ENCODE results near the gene CDC25A.

CDC25A gene

DNA sequence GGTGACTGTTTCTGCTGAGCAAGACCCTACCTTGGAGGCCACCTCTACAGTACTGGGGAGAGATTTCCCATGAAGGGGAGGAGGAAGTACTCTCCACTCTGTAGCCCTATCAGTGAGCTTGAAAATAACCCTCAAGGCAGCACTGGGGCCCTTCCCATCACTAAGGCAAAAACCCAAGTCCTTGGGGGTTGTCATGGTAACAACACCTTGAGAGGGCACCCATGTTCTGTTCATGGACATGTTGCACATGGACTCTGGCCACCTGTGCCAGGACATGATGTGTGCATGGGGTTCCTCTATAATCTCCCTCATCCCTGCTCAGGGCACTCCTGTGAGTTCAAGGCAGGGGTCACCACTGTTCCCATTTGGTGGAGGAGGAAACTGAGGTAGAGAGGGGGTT lies 10.9 kb upstream of the CDC25A start:
- Histone ChIP-seq H2AFZ (ENCODE audit: low read length, unreplicated experiment) (no peak overlapping the region), H3K79me2 (ENCODE audit: control insufficient read depth, insufficient read depth, low read length, unreplicated experiment) (no peaks in the 10 kb centered on the region), H3K27me3 (ENCODE audit: insufficient read depth, low read length) (no peaks in the 10 kb centered on the region), H3K36me3 (ENCODE audit: insufficient read depth, low read length) (no peaks in the 10 kb centered on the region), H3K27ac (ENCODE audit: low read depth, low read length) (no peak overlapping the region), H3K4me3 (ENCODE audit: low read depth, low read length) (no peak overlapping the region), H3K4me1 (ENCODE audit: control insufficient read depth, insufficient read depth, low read length, unreplicated experiment) (peaks cover 5% of the 10 kb centered on the region)

DNA sequence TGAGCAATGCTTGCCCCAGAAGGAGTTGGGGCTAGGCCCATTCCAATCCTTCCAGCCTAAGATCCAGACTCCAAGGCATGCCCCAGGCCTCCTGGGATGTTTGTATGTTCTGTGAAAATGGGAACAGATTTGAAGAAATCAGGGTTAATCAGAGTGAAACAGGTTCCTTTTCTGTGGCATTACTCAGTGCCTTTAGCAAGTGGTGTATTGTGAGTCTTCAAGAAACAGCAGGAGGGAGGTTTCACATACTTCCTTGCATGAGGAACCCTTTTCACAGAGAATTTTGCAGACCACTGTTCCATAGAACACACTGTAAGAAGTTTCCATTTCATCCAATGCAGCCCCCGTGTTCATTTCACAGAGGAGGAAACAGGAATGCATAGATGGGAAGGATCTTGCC lies 8.4 kb upstream of the CDC25A start:
- Histone ChIP-seq H3K27me3 (ENCODE audit: insufficient read depth, low read length) (no peaks in the 10 kb centered on the region), H3K36me3 (ENCODE audit: insufficient read depth, low read length) (no peaks in the 10 kb centered on the region), H3K4me1 (ENCODE audit: control insufficient read depth, insufficient read depth, low read length, unreplicated experiment) (peaks cover 6% of the 10 kb centered on the region), H3K79me2 (ENCODE audit: control insufficient read depth, insufficient read depth, low read length, unreplicated experiment) (no peaks in the 10 kb centered on the region), H3K27ac (ENCODE audit: low read depth, low read length) (no peak overlapping the region), H3K4me3 (ENCODE audit: low read depth, low read length) (no peak overlapping the region), H2AFZ (ENCODE audit: low read length, unreplicated experiment) (no peak overlapping the region)

DNA sequence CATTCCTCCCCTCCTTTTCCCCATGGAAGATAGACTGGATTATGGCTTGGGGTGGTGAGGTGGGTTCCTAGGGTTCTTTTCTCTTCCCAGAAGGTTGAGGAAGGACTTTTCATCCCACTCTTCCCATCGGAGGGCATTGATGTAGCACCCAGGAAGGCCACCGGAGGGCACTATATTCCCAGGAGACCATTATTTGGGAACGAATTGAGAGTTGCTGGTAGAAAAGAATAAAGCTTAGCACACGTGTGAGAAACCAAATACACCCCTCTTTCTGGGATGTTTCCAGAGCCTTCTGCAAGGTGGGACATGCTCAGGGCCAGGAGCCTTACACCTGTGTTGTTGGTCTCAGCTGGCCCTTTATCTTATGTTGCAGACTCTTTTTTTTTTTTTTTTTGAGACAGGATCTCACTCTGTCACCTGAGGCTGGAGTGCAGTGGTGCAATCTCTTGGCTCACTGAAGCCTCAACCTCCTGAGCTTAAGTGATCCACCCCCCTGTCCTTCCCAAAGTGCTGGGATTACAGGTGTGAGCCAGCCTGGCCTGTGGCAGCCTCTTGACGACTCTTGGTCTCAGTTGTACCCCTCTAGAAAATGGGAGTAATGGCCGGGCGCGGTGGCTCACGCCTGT lies 6.3 kb upstream of the CDC25A start:
- peaks cover 6% of the 10 kb centered on the region for H3K4me1 ChIP-seq (ENCODE audit: control insufficient read depth, insufficient read depth, low read length, unreplicated experiment)
- H3K36me3 ChIP-seq (ENCODE audit: insufficient read depth, low read length), result no peaks in the 10 kb centered on the region
- H3K4me3 ChIP-seq (ENCODE audit: low read depth, low read length), result no peak overlapping the region
- H2AFZ ChIP-seq (ENCODE audit: low read length, unreplicated experiment), result peak overlapping the region; percentile 43
- H3K27me3 ChIP-seq (ENCODE audit: insufficient read depth, low read length), result no peaks in the 10 kb centered on the region
- no peaks in the 10 kb centered on the region for H3K79me2 ChIP-seq (ENCODE audit: control insufficient read depth, insufficient read depth, low read length, unreplicated experiment)
- no peak overlapping the region for H3K27ac ChIP-seq (ENCODE audit: low read depth, low read length)

DNA sequence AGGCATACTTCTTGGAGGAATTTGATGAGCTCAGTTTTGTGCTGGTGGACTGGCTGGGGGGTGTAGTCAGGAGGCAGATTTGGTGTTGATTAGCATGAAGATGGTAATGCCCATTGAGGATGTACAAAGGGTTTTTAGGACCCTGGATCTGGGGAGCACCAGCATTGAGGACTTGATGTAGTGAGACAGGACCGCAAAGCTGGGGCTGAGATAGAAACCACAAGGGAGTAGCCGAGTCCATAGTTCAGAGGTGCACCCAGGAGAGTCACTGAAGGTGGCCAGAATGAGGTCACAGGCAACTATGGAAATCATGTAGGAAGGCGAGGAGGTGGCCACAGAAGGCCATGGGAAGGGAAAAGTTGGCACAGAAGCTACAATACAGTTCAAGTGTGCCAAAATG lies 2.7 kb upstream of the CDC25A start:
- Histone ChIP-seq H3K36me3 (ENCODE audit: insufficient read depth, low read length) (peaks cover 2% of the 10 kb centered on the region; the same call in 1 of the 2 replicates), H2AFZ (ENCODE audit: low read length, unreplicated experiment) (no peak overlapping the region), H3K27ac (ENCODE audit: low read depth, low read length) (no peak overlapping the region), H3K4me3 (ENCODE audit: low read depth, low read length) (no peak overlapping the region), H3K79me2 (ENCODE audit: control insufficient read depth, insufficient read depth, low read length, unreplicated experiment) (peaks cover 20% of the 10 kb centered on the region), H3K4me1 (ENCODE audit: control insufficient read depth, insufficient read depth, low read length, unreplicated experiment) (peaks cover 15% of the 10 kb centered on the region), H3K27me3 (ENCODE audit: insufficient read depth, low read length) (no peaks in the 10 kb centered on the region)

DNA sequence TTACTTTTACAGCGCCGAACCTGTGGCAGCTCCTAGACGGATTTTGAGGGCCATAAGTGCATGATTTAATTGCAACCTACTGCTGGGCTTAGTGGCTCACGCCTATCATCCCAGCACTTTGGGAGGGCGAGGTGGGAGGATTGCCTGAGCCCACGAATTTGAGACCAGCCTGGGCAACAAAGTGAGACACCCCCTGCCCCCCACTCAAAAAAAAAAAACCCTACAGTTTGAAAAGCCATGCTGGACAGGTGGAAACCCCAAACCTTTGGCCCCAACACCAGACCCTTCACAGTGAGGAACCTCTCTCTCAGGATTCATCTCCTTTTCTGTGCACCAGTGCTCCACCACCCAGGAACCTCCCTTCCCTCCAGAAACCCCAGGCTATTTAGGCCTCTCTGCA lies 1.1 kb upstream of the CDC25A start:
- no peak overlapping the region for H3K4me3 ChIP-seq (ENCODE audit: low read depth, low read length)
- no peaks in the 10 kb centered on the region for H3K27me3 ChIP-seq (ENCODE audit: insufficient read depth, low read length)
- peaks cover 16% of the 10 kb centered on the region for H3K4me1 ChIP-seq (ENCODE audit: control insufficient read depth, insufficient read depth, low read length, unreplicated experiment)
- no peak overlapping the region for H3K27ac ChIP-seq (ENCODE audit: low read depth, low read length)
- peak overlapping the region; percentile 98 for H2AFZ ChIP-seq (ENCODE audit: low read length, unreplicated experiment)
- H3K36me3 ChIP-seq (ENCODE audit: insufficient read depth, low read length), result peaks cover 16% of the 10 kb centered on the region
- H3K79me2 ChIP-seq (ENCODE audit: control insufficient read depth, insufficient read depth, low read length, unreplicated experiment), result peaks cover 34% of the 10 kb centered on the region

DNA sequence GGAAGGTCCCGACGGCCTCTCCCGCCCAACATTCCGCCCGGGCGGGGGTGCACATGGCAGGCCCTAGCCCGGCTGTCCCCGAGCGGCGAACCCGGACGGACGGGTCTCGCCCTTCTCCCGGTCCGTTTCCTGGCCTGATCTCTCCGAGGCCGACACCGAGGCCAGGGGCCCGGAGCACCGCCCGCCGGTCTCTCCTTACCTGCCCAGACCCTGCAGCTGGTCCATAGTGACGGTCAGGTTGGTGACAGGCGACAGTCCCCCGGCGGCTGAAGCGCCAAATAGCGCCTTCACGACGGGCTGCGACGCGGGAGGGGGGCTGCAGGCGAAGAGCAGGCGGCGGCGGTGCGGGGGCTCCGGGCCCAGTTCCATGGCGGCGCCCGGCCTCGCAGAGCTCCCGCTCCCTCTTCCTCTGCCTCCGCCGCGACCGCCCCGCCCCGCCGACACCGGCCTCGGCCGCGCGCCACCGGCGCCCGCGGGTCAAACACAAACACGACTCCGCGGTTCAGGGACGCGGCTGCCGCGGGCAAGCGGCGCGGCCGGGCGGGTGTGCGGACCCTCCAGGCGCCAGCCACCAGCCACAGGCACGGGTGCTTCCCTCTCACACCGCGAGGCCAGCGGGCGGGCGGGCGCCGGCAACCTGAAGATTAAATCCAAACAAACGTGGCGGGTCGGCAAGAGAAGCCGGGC lies 495 bp downstream of the CDC25A start:
- Histone ChIP-seq H2AFZ (ENCODE audit: low read length, unreplicated experiment) (peak overlapping the region; percentile 65), H3K27ac (ENCODE audit: low read depth, low read length) (peak overlapping the region; percentile 77), H3K4me3 (ENCODE audit: low read depth, low read length) (peak overlapping the region; percentile 84), H3K4me1 (ENCODE audit: control insufficient read depth, insufficient read depth, low read length, unreplicated experiment) (peaks cover 13% of the 10 kb centered on the region), H3K36me3 (ENCODE audit: insufficient read depth, low read length) (peaks cover 31% of the 10 kb centered on the region), H3K79me2 (ENCODE audit: control insufficient read depth, insufficient read depth, low read length, unreplicated experiment) (peaks cover 43% of the 10 kb centered on the region), H3K27me3 (ENCODE audit: insufficient read depth, low read length) (no peaks in the 10 kb centered on the region)

DNA sequence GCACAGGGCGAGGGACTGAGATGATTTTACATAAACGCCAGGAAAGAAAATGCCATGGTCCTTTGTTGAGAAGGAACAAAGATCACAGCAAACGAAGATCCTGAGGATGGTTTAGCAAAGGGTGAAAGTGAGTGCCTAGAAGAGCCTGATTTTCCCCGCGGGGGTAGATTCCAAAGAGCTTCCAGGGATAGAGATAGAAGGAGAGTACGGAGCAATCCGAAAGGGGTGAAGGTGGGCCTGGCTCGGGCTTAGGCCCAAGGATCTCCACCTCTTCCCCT lies 977 bp downstream of the CDC25A start:
- Histone ChIP-seq H3K4me3 (ENCODE audit: low read depth, low read length) (peak overlapping the region; percentile 84), H3K27me3 (ENCODE audit: insufficient read depth, low read length) (no peaks in the 10 kb centered on the region), H3K36me3 (ENCODE audit: insufficient read depth, low read length) (peaks cover 36% of the 10 kb centered on the region), H3K79me2 (ENCODE audit: control insufficient read depth, insufficient read depth, low read length, unreplicated experiment) (peaks cover 48% of the 10 kb centered on the region), H3K27ac (ENCODE audit: low read depth, low read length) (peak overlapping the region; percentile 77), H3K4me1 (ENCODE audit: control insufficient read depth, insufficient read depth, low read length, unreplicated experiment) (peaks cover 13% of the 10 kb centered on the region), H2AFZ (ENCODE audit: low read length, unreplicated experiment) (peak overlapping the region; percentile 65)

DNA sequence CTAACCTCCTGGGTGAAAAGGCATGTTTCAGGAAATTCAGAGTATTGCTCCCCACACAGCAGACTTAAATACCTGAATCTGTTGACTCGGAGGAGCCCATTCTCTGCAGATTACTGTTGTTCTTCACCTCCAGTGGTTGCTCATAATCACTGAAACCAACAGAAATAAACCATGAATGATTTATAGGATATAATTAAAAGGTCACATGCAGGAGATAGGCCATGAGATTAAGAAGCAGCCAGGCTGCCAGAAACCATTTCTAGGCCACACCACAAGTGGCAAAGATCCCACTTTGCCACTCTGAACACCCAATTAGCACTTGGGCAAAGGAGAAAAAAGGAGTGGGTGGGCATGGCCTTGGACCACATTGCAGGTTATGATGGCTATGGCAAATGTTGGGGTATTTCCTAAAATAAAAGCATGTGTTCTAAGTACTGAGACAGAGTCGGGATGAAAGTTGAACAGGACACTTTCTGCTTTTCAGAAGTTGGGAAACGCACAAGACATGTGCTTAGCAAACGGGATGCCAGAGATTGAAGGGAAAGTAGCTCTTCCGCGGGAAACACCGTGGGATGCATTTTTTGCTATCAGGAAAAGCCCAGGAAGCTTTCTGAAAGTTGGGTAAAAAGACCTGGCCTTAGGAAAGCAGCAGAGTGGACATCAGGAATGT lies 1.5 kb downstream of the CDC25A start:
- H2AFZ ChIP-seq (ENCODE audit: low read length, unreplicated experiment), result peak overlapping the region; percentile 65
- peak overlapping the region; percentile 77 for H3K27ac ChIP-seq (ENCODE audit: low read depth, low read length)

DNA sequence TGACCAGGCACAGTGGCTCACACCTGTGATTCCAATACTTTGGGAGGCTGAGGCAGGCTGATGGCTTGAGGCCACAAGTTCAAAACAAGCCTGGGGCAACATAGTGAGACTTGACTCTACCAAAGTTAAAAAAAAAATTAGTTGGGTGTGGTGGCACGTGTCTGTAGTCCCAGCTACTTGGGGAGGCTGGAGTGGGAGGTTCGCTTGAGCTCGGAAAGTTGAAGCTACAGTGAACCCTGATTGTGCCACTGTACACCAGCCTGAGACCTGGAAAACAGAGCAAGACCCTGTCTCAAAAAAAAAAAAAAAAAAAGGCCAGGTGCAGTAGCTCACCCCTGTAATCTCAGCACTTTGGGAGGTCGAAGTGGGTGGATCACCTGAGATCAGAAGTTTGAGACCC lies 3.1 kb downstream of the CDC25A start:
- Histone ChIP-seq H3K4me3 (ENCODE audit: low read depth, low read length) (no peak overlapping the region), H3K27me3 (ENCODE audit: insufficient read depth, low read length) (no peaks in the 10 kb centered on the region), H3K4me1 (ENCODE audit: control insufficient read depth, insufficient read depth, low read length, unreplicated experiment) (peaks cover 13% of the 10 kb centered on the region), H3K27ac (ENCODE audit: low read depth, low read length) (no peak overlapping the region), H2AFZ (ENCODE audit: low read length, unreplicated experiment) (no peak overlapping the region), H3K36me3 (ENCODE audit: insufficient read depth, low read length) (peaks cover 52% of the 10 kb centered on the region), H3K79me2 (ENCODE audit: control insufficient read depth, insufficient read depth, low read length, unreplicated experiment) (peaks cover 60% of the 10 kb centered on the region)

More for the DNA sequence above, 1.5 kb downstream of the CDC25A start:
- peaks cover 13% of the 10 kb centered on the region for H3K4me1 ChIP-seq (ENCODE audit: control insufficient read depth, insufficient read depth, low read length, unreplicated experiment)
- peaks cover 52% of the 10 kb centered on the region for H3K79me2 ChIP-seq (ENCODE audit: control insufficient read depth, insufficient read depth, low read length, unreplicated experiment)
- H3K36me3 ChIP-seq (ENCODE audit: insufficient read depth, low read length), result peaks cover 41% of the 10 kb centered on the region
- peak overlapping the region; percentile 84 for H3K4me3 ChIP-seq (ENCODE audit: low read depth, low read length)
- no peaks in the 10 kb centered on the region for H3K27me3 ChIP-seq (ENCODE audit: insufficient read depth, low read length)

DNA sequence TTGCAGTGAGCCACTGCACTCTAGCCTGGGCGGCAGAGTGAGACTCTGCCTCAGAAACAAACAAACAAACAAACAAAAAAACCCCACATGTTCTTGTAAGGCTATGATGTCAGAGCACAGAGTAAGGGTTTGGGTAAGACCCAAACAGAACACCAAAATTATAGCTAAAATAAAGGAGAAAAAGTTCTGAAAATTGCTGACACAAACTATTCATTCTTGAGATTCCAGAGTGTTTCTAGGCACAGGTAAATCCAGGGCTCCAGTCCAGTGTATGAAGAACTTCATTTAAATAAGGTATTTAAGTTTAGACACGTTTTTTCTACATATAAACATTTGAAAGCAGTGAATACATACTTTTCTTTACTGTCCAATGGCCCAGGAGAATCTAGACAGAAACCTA lies 3.9 kb downstream of the CDC25A start:
- H3K4me1 ChIP-seq (ENCODE audit: control insufficient read depth, insufficient read depth, low read length, unreplicated experiment), result peaks cover 13% of the 10 kb centered on the region
- H3K27me3 ChIP-seq (ENCODE audit: insufficient read depth, low read length), result no peaks in the 10 kb centered on the region
- H3K79me2 ChIP-seq (ENCODE audit: control insufficient read depth, insufficient read depth, low read length, unreplicated experiment), result peaks cover 60% of the 10 kb centered on the region
- peaks cover 52% of the 10 kb centered on the region for H3K36me3 ChIP-seq (ENCODE audit: insufficient read depth, low read length)
- H3K27ac ChIP-seq (ENCODE audit: low read depth, low read length), result no peak overlapping the region
- no peak overlapping the region for H3K4me3 ChIP-seq (ENCODE audit: low read depth, low read length)
- no peak overlapping the region for H2AFZ ChIP-seq (ENCODE audit: low read length, unreplicated experiment)
